Retinal pigment epithelial cell (primary cell): Measurements from ENCODE around the gene CCDC184.
"Not testable (repeated sequence)": the region's sequence is repeated elsewhere in the genome, so short reads cannot be mapped to it uniquely, and the experiment has no call there.

ENCODE experiments used
- DNase-seq: peaks from one replicate; pipeline ENCODE4 v3.0.0-alpha.2; 2010; ENCODE audit warnings: low read depth
- H3K4me3 ChIP-seq: 2 replicates; pipeline ENCODE4 v1.5.1; 2011; ENCODE audit warnings: mild to moderate bottlenecking, low read length, control low read depth, moderate library complexity
- CTCF ChIP-seq: conservative IDR thresholded peaks from 2 replicates; pipeline ENCODE4 v1.5.1; 2011; ENCODE audit warnings: low read depth, low read length, control low read depth, inconsistent platforms

CCDC184 gene

DNA sequence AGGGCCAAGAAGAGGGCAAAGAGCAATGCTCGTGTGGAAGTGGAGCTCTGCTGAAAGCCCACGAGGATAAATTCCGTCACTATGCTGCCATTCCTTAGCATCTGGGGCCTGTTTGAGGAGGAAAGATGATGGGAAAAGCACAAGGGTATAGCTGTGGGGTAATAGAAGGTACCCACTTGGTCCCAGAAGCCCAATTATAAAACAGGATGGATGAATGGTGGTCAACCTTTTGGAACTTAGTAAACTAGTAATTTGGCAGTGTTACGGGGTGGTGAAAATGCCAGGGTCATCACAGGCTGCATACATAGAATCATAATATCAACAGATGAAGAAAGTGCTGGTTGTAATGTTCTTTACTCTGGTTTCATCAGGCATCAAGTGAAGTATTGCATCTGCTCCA is 19.7 kb downstream of the CCDC184 start, which contains the start of gene OR10AD1:
Gene OR10AD1, minus strand, starts transcription at position 101 of the 400 bp plus-strand sequence. Its CDS starts 0 bp downstream, at position 101.
- TF ChIP-seq CTCF, result no peak
- DNase-seq, result no peak

DNA sequence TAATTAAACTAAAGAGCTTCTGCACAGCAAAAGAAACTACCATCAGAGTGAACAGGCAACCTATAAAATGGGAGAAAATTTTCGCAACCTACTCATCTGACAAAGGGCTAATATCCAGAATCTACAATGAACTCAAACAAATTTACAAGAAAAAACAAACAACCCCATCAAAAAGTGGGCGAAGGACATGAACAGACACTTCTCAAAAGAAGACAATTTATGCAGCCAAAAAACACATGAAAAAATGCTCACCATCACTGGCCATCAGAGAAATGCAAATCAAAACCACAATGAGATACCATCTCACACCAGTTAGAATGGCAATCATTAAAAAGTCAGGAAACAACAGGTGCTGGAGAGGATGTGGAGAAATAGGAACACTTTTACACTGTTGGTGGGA is 26.1 kb downstream of the CCDC184 start:
- not testable (repeated sequence) for DNase-seq, H3K4me3 ChIP-seq

More for the DNA sequence above, 19.7 kb downstream of the CCDC184 start, which contains the start of gene OR10AD1:
- no peak within 1 kb of the TSS for H3K4me3 ChIP-seq

GRCh38 chr12:48216785-48217184 is 33.3 kb downstream of the CCDC184 start:
- DNase-seq, result no peak
- H3K4me3 ChIP-seq, result no peak overlapping the region
- no peak for TF ChIP-seq CTCF

DNA sequence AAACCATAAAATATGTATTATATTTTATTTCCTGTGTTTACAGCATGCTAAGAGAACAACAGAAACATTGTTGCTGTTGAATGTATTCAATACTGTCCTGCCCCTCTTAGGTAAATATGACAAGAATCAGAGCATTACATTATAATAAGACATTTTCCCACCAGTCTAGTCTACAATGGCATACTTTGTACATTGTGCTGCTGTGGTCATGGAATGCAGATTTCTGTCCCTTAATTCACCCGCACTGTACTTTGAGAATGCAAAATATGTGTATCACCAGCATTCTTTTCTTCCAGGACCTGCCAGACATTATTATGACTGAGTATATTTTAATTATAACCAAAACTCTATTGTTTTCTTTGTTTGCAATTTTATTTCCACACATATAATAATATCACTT is 36.2 kb downstream of the CCDC184 start:
- peak; percentile 67 for DNase-seq
- no peak for TF ChIP-seq CTCF
- no peak overlapping the region for H3K4me3 ChIP-seq

- no peak for DNase-seq
- no peak for TF ChIP-seq CTCF
- no peak overlapping the region for H3K4me3 ChIP-seq
Measured at GRCh38 chr12:48220701-48221100, 37.3 kb downstream of the CCDC184 start.

- H3K4me3 ChIP-seq, result no peak overlapping the region
- DNase-seq, result no peak
- no peak for TF ChIP-seq CTCF
Measured at GRCh38 chr12:48221645-48222044, 38.2 kb downstream of the CCDC184 start.

DNA sequence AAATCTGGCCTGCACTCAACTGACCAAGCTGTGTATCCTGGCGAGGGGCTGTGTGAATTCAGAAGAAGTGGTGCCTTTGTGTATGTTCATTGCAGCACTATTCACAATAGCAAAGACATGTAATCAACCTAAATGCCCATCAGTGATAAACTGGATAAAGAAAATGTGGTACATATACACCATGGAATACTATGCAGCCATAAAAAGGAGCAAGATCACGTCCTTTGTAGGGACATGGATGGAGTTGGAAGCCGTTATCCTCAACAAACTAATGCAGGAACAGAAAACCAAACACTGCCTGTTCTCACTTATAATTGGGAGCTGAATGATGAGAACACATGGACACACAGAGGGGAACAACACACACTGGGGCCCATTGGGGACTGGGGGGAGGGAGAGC is 41.1 kb downstream of the CCDC184 start:
- not testable (repeated sequence) for DNase-seq, H3K4me3 ChIP-seq

DNA sequence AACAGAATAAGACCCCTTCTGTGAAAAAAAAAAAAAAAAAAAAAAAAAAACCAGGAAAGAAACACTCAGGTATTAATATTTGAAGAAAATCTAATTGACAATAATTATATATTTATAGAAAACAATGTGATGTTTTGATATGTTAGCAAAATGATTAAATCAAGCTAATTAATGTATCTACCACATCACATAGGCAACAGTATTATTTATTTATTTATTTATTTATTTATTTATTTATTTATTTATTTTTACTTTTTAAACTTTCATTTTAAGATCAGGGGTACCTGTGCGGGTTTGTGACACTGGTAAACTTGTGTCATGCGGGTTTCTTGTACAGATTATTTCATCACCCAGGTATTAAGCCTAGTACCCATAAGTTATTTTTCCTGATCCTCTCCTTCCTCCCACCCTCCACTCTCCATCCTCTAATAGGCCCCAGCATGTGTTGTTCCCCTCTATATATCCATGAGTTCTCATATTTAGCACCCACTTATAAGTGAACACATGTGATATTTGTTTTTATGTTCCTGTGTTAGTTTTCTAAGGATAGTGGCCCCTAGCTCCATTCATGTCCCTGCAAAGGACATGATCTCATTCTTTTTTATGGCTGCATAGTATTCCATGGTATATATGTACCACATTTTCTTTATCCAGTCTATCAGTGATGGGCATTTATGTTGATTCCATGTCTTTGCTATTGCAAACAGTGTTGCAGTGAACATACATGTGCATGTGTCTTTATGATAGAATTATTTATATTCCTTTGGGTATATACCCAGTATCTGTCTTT is 47.9 kb downstream of the CCDC184 start:
- not testable (repeated sequence) for DNase-seq, H3K4me3 ChIP-seq
